HG03280 (cell line): ENCODE data around the gene BABAM1.

Experiments
- ATAC-seq: cut with Tn5 transposase; IDR thresholded peaks from one replicate; pipeline ENCODE4 v1.9.1; 2021; ENCODE audit warnings: mild to moderate bottlenecking, moderate library complexity; ENCODE audit not compliant: unreplicated experiment

BABAM1 gene

DNA sequence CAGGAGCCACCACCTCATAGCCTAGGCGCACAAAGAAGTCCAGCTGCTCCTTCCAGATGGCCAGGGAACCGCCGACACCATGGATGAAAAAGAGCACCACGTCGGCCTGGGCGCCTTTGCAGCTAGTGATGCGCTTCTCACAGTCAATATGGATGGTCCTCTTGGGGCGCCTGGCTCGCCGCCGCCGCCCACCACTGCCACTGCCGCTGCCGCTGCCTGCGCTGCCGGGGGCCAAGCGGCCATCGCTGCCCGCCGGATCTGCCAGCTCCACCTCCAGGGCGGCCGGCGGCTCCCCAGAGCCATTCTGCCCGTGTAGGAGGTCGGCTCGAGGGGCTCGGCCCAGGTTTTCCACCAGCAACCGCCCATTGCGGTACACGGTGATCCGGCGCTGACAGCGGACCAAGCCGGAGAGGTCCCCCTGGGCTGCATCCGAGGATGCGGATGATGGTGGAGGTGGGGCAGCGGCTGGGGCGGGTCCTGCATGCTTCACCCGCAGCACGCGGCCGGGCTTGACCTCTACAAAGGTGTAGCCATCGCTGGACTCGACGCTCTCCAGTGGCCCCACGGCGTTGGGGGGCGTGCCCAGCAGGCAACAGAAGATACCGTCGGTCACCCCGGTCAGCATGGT is 33.9 kb downstream of the BABAM1 start:
- no peak for ATAC-seq

DNA sequence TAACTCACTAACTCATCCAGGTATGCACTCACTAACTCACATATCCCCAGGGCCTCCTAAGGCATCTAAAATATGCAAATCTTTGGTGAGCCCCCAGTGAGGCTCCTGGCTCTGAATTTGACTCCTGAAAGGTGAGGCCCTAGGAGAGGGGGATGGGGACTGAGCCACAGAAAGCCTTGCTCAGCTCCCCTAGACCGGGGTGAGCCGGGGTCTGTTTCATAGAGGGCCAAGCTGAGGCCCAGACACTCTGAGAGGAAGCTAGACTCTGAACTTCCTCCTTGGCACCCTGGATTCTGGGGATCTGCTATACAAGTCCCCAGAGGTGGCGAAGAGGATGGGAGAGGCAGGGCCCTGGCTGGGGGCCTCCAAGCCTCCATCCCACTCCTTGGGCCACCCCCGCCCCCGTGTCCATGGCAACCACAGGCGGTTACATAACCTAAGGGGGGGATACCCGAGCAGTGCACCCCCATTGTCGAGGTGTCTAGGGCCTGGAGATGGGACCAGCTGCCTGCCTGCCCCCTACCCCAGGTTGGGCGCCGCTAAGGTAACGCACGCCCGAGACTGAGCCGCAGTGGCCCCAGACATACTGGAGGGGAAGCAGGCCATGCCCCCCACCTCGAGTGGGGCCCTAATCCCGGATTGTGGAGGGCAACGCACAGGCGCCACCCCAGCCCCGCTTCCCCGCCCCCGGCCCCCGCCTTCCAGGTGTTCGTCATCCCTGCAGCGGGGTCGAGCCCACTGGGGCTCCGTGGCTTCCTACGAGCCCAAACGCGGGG is 35.3 kb downstream of the BABAM1 start:
- ATAC-seq: no peak

DNA sequence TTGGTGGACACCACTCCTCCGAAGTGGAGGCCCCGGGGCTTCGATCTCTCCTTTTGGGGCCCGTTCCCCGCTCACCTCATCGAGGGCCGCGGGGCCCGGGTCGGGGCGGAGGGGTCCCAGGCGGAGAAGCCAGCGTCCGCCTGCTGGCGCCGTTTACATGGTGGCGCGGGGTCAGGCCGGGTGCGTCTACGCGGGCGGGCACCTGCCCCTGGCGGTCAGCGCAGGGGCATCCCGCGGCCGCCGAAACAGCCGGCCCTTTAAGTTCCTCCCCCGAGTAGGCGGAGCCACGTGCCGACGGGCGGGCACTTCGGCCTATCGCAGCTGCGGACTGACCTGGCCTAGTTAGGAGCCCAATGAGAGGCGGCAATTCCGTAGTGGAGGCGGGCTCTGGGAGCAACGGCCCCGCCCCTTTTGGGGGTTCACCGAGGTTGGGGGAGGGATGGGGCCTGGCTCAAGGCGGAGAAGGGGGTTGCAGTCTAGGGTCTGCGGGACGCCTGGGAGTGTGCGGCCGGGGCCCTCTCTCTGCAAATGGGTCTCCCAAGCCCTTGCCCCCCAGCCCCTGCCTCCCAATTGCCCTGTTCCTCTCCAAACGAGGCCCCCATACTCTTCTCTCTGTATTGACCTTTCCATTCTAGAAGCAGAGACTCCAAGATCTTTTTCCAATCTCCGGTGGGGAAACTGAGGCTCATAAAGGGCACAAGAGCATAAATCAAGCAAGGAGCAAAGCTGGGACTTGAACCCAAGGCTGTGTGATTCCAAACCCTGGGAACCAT is 36.1 kb downstream of the BABAM1 start, which contains the start of gene ABHD8:
TSS of gene ABHD8 (minus strand) at position 259 of the 773 bp plus-strand sequence. CDS start 1,809 bp downstream, outside the sequence.
- ATAC-seq: peak; percentile 65

DNA sequence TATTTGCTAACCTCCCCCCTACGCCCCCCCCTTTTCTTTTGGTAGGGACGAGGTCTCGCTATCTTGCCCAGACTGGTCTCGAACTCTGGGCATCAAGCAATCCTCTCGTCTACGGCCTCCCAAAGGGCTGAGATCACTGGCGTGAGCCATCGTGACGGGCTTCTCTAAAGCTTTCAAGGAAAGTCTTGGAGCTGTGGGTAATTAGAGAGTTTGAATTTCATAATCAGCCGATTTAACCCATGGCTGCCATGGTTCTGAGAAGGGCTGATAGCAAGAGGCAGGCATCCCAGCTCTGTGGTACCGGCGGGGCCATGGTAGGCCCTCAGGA is 36.7 kb downstream of the BABAM1 start:
- ATAC-seq: no peak

DNA sequence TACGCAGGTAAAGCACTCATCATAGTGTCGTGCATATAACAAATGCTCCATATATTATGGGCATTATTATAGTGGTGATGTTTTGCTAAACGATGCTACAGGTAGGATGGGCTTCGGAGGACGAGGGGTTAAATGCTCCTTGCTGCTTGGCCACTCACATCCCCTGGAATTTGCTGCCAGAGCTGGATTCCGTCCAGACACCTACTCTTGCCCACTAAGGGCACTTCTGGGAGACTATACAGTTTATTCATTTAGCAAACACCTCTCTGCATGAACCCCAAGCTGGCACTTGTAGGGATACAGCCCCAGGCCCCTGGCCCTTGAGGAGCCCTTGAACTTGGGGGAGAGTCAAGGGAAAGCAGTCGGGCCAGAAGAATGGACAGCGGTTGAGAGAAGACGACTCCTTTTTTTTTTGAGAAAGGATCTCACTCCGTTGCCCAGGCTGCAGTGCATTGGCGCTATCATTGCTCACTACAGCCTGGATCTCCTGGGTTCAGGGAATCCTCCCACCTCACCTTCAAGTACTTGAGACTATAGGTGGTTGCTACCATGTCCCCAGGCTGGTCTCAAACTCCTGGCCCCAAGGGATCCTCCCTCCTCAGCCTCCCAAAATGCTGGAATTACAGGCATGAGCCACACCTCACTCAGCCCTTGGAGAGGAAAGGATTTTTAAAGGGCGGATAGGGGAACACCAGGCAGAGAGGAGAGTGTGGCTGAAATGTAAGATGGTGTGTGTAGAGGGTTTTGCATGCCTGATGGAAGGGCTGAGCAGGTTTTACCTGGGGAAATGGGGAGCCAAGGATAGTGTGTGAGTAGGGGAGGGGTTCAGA is 37.4 kb downstream of the BABAM1 start:
- no peak for ATAC-seq

DNA sequence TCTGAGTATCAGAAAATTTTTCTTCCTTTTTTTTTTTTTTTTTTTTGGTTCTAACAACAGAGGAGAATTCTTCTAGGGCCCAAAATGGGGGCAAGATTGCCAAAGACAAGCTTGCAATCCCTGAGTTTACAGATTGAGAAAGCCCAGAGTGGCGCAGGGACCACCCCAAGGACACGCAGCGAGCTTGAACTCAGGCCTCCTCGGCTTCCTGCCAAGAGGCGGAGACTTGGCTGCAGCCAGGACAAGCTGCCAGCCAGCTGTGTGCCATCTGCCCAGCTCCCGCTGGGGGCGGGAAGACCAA is 37.9 kb downstream of the BABAM1 start:
- ATAC-seq: no peak

DNA sequence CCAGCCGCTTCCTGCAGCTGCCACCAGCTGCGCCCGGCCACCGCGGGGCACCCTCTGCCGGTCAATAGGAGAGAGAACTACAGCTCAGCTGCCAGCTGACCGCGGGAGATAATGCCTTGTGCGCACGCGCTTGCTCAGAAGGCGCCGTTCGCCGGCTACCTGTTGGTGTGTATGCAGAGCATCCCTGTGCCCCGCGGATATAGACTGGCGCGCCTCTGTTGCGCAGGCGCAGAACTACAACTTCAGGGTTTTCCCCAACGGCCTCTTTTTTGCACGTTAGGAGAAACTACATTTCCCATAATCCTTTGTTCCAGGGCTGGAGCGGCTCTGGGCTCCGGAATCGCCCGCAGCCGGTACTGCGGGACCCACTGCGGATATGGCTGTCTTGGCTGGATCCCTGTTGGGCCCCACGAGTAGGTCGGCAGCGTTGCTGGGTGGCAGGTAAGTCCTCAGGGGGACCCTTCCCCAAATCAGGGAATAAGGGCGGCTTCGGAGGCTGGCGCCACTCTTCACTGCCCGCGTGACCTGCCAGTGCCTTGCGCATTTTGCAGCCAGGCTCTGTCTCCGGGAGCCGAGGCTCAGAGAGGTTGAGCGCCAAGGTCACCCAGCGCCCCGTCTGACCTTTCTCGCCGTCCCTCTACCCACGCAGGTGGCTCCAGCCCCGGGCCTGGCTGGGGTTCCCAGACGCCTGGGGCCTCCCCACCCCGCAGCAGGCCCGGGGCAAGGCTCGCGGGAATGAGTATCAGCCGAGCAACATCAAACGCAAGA is 38.5 kb downstream of the BABAM1 start, which contains the start of gene MRPL34:
TSS of gene MRPL34 (plus strand) at position 356 of the 768 bp plus-strand sequence. CDS start at position 377, 21 bp downstream.
- peak; percentile 68 for ATAC-seq

DNA sequence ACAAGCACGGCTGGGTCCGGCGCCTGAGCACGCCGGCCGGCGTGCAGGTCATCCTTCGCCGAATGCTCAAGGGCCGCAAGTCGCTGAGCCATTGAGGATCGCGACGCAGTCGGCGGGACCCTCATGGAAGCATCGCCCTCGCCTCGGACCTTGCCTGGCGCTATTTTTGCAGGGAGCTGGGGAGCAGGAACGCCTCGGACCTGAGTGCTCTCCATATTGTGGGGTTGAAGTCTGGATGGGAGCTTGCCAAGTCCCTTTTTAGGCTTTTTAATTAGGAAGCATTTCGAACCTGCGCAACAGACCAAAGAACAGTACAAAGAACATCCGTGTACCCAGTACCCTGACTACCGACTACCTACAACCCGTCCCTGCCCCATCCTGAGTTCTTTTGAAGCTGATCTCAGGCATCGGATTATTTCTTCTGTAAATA is 39.1 kb downstream of the BABAM1 start:
- ATAC-seq: no peak

DNA sequence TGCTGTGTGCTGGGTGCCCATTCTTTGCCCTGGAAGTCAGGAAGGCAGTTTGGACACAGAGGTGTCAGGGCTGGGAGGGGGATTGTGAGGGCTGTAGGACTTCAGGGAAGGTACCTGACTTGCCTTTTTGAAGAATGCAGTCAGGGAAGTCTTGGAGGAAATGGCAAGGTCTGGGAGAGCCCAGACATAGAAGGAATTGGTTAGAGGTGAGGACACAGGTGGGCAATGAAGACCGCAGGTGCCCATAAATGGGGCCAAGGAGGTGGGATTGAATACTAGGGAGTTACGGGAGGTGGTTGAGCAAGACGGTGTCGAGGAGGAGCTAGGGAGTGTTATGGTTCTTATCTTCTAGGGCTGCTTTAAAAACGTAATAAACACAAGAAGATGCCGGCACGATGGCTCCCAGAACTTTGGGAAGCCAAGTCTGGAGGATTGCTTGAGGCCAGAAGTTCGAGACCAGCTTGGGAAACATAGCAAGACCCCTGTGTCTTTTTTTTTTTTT is 40.7 kb downstream of the BABAM1 start:
- no peak for ATAC-seq

DNA sequence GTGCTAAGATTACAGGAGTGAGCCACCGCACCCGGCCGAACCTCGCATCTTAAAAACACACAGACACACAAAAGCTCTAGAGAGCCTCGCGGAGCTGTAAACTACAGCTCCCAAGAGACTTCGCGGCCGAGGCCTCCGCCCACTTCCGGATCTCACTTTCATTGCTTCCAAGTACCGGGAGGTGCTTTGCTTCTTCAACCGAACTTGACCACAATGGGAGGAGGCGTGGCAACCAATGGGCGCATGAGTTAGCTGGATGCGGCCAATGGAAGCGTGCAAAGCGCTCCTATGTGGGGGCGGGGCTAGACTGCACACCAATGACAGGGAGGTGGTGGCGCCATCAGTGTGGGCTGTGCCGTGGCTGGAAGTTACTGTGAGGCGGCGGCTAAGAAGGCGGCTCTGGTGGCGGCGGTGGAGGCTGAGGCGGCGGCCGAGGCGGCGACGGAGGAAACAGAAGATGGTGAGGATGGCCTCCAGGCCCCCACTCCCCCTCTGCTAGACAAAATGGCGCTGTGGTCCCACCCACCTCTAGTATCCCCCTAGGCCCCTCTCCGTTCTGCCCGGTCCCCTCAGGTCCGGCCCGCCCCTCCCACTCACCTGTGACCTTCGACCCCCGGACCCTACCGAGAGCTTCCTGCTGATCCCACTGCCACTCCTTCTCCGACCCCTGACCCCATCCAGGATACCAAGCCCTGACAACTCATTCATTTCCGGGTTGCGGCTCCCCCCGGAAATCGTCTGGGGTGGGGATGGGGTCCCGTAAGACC is 42.1 kb downstream of the BABAM1 start, which contains the start of gene DDA1:
TSS of gene DDA1 (plus strand) at position 366 of the 767 bp plus-strand sequence. CDS start at position 458, 92 bp downstream.
- ATAC-seq: peak; percentile 65

DNA sequence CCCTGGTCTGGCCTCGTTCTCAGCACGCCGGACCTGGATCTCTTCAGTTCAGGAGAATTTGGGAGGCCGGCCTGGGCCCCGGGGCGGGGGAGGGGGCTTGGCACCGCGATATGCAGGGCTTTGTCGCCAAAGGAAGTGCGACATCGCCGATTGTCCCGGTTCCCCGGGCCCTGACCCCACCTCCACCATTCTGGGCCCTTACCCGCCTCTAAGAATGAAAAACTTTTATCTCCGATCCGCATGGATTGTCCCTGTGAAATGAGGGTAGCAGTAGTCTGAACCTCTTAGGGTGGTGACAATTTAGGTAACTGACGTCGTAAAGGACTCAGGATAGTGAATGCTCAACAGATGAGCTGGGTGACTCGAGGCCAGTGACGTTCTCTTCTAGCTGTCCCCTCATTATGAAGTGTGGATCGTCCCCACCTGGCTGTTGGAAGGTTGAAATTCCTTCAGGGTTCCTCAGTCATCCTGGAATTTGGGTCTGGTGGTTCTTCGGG is 42.8 kb downstream of the BABAM1 start:
- ATAC-seq: no peak

DNA sequence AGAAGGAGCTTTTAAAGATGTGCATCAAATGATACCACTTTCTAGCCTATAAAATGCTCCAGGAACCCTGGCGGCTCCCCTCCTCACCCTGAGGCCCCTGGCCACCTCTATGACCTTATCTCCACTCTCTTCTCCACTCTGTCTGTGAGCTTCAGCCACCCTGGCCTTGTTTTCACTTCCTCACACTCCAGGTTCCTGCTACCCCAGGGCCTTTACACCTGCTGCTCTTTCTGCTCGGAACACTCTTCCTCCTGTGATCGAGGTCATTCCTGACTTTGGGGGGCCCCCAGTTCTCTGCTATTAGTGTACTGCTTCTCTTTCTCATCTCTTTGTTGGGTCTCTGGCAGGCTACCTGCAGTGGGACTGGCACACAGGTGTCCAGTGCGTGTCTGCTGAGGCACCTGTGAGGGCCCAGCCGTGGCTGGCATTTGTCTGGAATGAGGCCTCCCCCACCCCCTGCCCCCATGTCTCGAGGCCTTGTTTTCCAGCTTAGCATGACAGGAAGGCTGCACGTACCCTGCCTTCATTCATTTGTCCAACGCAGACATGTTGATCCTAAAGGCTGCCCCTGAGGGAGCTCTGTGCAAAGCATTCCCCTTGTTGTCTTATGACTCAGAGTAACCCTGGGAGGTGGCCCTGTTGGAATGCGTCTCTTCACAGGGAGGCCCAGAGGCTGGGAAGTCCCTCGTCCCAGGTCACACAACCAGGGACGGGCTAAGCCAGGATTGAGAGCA is 44.4 kb downstream of the BABAM1 start:
- ATAC-seq: no peak

DNA sequence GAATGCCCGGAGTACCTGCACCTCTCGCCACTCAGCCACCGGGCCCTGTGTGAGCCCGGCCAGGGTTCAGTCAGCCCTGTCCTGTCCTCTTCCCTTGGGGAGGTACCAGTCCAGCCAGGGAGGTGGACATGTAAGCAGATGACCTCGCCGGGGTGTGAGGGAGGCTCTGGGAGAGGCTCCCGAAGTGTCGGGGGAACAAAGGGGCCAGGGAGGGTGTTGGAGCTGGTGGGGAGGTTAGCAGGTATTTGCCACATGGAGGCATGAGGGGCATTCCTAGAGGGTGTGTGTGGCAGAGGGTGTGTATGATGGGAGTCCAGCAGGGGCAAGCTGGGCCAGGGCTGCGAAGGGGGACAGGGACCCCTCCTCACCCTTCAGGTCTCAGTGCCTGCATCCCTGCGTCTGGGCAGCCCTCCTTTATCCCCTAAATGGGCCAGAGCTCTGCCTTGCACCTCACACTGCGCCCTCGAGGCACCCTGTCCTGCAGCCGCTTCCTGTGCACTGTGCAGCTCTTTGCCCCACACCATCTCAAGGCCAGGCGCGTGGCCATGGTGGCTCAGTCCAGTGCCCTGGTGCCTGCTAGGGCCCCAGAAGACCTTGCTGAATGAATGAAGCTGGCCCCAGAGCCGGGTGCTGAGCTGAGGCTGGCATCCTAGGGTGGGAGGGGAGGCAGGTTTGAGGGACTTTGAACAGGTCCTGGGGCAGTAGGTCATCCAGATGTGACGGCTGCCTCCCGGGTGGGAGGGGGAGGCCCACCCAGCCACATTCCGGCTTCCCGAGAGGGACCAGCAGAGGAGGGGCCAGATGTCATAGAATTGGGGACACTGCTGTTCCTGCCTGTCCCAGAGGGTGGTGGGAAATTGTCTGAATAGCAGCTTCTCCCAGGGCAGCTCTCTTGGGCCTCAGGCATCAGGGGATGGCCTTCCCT is 45.2 kb downstream of the BABAM1 start:
- ATAC-seq: no peak

DNA sequence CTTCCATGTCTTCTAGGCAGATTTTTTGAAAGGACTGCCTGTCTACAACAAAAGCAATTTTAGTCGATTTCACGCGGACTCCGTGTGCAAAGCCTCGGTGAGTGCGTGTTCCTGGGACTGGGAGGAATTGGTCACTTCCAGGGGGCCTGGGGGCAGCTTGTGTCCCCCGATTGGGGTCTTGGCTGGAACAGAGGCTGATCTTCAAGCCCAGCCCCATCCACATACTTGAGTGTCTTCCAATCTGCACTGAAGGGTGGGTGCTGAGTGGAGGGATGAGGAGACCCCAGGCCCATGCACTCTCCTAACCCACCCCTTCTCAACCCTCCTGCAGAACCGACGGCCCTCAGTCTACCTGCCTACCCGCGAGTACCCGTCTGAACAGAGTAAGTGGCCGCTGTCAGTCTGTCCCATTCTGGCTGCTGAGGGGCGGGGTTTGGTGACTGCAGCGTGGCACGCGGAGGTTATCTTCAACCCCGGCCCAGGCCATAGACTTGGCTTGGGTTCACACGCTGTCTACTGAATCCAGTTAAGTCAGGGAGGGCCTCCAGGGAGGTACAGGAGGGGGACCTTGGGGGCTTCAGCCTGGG is 46.9 kb downstream of the BABAM1 start:
- ATAC-seq: no peak

DNA sequence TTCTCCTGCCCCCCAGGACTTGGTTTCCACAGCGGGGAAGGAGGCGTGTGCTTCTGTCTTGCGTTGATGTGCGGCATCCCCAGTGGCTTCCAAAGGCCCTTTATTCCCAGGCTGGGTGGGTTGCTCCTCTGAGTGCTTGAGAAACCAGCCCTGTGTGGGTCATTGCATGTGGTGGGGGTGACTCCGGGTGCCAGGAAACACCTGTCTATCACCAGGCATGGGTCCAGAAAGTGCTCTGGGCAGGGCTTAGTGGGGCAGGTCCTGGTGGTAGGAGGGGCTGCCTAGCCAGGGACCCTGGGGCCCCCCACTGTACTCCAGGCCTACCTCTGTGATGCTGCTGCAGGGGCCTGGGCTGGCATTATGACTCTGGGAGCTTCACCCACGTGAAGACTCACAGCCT is 51.7 kb downstream of the BABAM1 start:
- ATAC-seq: no peak

DNA sequence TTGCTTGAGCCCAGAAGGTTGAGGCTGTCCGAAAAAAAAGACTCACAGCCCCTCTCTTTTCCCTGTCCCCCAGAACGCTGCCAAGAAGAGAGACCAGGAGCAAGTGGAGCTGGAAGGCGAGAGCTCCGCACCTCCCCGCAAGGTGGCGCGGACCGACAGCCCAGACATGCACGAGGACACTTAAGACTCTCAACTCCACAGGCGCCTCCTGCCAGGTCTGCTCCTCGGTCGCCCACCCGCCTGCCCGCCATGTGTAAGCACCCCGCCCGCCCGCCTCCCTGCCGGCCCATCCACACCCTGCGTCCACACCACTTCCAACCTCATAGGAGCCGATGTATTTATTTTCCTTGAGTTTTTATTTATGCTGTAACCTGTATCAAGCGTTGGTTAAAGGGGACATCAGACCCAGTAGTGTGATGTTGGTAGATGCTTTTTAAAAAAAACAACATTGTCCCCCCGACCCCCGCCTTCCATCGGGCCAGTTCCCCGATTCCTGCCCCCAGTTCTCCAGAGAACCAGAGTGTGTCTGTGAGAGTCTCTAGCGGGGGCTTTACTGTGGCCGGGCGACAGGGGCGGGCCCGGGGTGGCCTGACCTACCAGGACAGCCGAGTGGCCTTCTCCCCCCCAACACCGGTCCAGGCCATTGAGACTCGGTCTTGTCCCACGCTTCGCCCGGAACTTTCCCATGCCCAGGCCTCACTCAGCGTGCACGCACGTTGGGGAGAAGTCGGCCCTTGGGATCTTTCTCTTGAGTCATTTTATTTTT is 52.4 kb downstream of the BABAM1 start:
- no peak for ATAC-seq
